Upper lobe of left lung (tissue), 6 donors: ENCODE data around the gene SNAI3. TPM values are rescaled to one million over a fixed set of nuclear protein-coding genes. Genes with fewer than 3 reads are reported as not detected.

Source experiments
- ATAC-seq, 2 donors: fragments of 200-7000 bp; cut with Tn5 transposase; one replicate each; pipeline ENCODE4 v1.9.1; 2022; ENCODE audit warnings: mild to moderate bottlenecking in 2 of 2, moderate library complexity in 2 of 2; ENCODE audit not compliant: low FRiP score in 2 of 2
- DNase-seq, 2 donors: peaks; one replicate each; pipeline ENCODE4 v3.0.0-alpha.2; 2019 to 2020
- H3K27ac ChIP-seq, 4 donors: fragments of 200-600 bp; sonication (generic); one replicate each; pipeline ENCODE4 v1.5.1; 2016 to 2019
- H3K27me3 ChIP-seq, 4 donors: fragments of 200-600 bp; sonication (generic); one replicate each; pipeline ENCODE4 v1.5.1; 2017 to 2019
- H3K36me3 ChIP-seq, 4 donors: fragments of 200-600 bp; sonication (generic); one replicate each; pipeline ENCODE4 v1.5.1; 2016 to 2019
- H3K4me1 ChIP-seq, 4 donors: fragments of 200-600 bp; sonication (generic); one replicate each; pipeline ENCODE4 v1.5.1; 2018 to 2019
- H3K4me3 ChIP-seq, 4 donors: fragments of 200-600 bp; sonication (generic); one replicate each; pipeline ENCODE4 v1.5.1; 2017 to 2019; ENCODE audit warnings: mild to moderate bottlenecking in 2 of 4, moderate library complexity in 1 of 4
- H3K9me3 ChIP-seq, 4 donors: fragments of 200-600 bp; sonication (generic); one replicate each; pipeline ENCODE4 v1.5.1; 2018 to 2019
- EP300 ChIP-seq, 4 donors: sonication (generic); formaldehyde crosslinking; IDR thresholded peaks; one replicate each; pipeline ENCODE4 v1.5.1; 2017; ENCODE audit warnings: antibody characterized with exemption in 4 of 4, control low read depth in 2 of 4
- POLR2A ChIP-seq, 4 donors: fragments of 450-650 bp; IDR thresholded peaks; one replicate each; pipeline ENCODE4 v1.5.1; 2016 to 2017; ENCODE audit warnings: antibody characterized with exemption in 4 of 4, mild to moderate bottlenecking in 2 of 4
- POLR2AphosphoS5 ChIP-seq, 2 donors: sonication (generic); formaldehyde crosslinking; IDR thresholded peaks; one replicate each; pipeline ENCODE4 v1.5.1; 2017; ENCODE audit warnings: antibody characterized with exemption in 2 of 2
- WGBS, 2 donors: methylation state at CpG; one replicate each; pipeline ENCODE4 v1.1.5; 2017 to 2018; 5-methylcytosine and 5-hydroxymethylcytosine counted together
- total RNA-seq, 6 donors: library from RNA; depleted of rRNA in 4 of 6; stranded (reverse); fragments of >200 nt in 4 of 6; gene quantifications; one replicate each; pipeline versions ENCODE4 v1.1.0 to v1.2.1, GENCODE V29; 2016 to 2021
- TF ChIP-seq, protein P1 (sequence below), 6 experiments: fragments of 450-650 bp in 4 of 6; fragments of 200-600 bp in 2 of 6; sonication (generic) in 2 of 6; IDR thresholded peaks; one replicate each; pipeline ENCODE4 v1.5.1; 2016 to 2019; ENCODE audit warnings: antibody characterized with exemption in 6 of 6
- donor health status: DM: no; HTN: no; CAD: no; lungs with moderate emphysema.
- donor health status: DM: no; HTN: yes; CAD: no; lungs with severe emphysema.

SNAI3 gene
- total RNA-seq, 6 donors from 2014 or later: 0.78 to 8.1 (median 7.0) TPM; not detected in 1

DNA sequence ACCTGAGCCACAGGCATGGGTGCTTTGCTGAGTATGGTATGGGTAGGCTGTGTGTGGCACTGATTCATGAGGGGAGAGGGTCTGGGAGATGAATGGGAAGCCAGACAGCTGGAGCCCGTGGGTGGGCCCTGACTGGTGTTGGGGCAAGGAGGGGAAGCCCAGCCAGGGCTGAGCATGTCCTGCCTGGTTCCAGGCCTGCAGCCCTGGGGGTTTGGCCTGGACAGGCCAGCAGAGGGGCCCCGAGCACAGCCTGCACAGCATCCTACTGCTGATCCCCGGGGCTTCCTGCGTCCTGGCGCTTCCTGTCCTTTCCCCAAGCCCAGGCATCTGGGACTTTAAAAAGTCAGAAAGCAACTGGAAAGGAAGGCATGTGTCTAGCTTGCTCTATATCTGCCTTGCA lies 18.8 kb downstream of the SNAI3 start:
- no peak for ATAC-seq
- Histone ChIP-seq H3K27ac (no peak overlapping the region), H3K9me3 (no peaks in the 10 kb centered on the region), H3K4me1 (peaks cover 6 to 9% (median 8%) of the 10 kb centered on the region in 4 donors), H3K4me3 (no peak overlapping the region), H3K27me3 (no peaks in the 10 kb centered on the region), H3K36me3 (no peaks in the 10 kb centered on the region)
- 77% methylated on average over 4 to 5 of the region's 5 CpGs for WGBS, 2 donors
- DNase-seq: peak in 1 of 2 donors; percentile 39
- no peak for TF ChIP-seq POLR2AphosphoS5 (IDR thresholded peaks at IDR 0.05)
- TF ChIP-seq POLR2A (IDR thresholded peaks at IDR 0.05): no peak
- TF ChIP-seq, protein P1, sequence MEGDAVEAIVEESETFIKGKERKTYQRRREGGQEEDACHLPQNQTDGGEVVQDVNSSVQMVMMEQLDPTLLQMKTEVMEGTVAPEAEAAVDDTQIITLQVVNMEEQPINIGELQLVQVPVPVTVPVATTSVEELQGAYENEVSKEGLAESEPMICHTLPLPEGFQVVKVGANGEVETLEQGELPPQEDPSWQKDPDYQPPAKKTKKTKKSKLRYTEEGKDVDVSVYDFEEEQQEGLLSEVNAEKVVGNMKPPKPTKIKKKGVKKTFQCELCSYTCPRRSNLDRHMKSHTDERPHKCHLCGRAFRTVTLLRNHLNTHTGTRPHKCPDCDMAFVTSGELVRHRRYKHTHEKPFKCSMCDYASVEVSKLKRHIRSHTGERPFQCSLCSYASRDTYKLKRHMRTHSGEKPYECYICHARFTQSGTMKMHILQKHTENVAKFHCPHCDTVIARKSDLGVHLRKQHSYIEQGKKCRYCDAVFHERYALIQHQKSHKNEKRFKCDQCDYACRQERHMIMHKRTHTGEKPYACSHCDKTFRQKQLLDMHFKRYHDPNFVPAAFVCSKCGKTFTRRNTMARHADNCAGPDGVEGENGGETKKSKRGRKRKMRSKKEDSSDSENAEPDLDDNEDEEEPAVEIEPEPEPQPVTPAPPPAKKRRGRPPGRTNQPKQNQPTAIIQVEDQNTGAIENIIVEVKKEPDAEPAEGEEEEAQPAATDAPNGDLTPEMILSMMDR (IDR thresholded peaks at IDR 0.05): no peak
- no peak for TF ChIP-seq EP300 (IDR thresholded peaks at IDR 0.05)

GRCh38 chr16:88665570-88665969 lies 20.7 kb downstream of the SNAI3 start:
- TF ChIP-seq EP300 (IDR thresholded peaks at IDR 0.05) (no peak), POLR2AphosphoS5 (IDR thresholded peaks at IDR 0.05) (no peak), POLR2A (IDR thresholded peaks at IDR 0.05) (no peak)
- TF ChIP-seq, protein P1 (IDR thresholded peaks at IDR 0.05): no peak
- no peak overlapping the region for H3K27ac ChIP-seq
- 85 to 93% methylated on average over 3 of the region's 3 CpGs for WGBS, 2 donors

DNA sequence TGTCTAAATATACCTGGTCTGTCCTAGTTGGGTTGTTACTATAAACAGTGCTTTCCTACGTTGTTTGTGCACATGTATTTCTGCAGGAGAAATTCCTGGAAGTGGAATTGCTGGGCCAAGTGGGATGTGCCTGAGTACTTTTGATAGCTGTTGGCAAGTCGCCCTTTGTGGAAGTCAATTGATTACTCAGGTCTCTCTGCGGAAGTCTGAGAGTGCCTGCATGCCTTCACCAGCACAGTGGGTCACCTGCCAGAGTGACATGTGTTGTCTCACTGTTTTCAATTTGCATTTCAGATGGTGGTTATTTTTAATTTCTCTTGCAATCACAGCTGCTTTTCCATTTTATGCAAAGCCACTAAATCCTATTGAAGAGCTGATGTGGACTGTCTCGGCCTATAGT lies 21.2 kb downstream of the SNAI3 start:
- TF ChIP-seq POLR2AphosphoS5 (IDR thresholded peaks at IDR 0.05) (no peak), EP300 (IDR thresholded peaks at IDR 0.05) (no peak), POLR2A (IDR thresholded peaks at IDR 0.05) (no peak)
- TF ChIP-seq, protein P1 (IDR thresholded peaks at IDR 0.05): no peak
- no peak overlapping the region for H3K27ac ChIP-seq
- ATAC-seq (no peak), DNase-seq (no peak)
- H3K9me3 ChIP-seq: no peaks in the 10 kb centered on the region
- 67 to 70% methylated on average over 4 of the region's 4 CpGs for WGBS, 2 donors
- peaks cover 12 to 19% (median 15%) of the 10 kb centered on the region in 4 donors for H3K4me1 ChIP-seq
- no peaks in the 10 kb centered on the region for H3K36me3 ChIP-seq
- no peak overlapping the region for H3K4me3 ChIP-seq
- no peaks in the 10 kb centered on the region for H3K27me3 ChIP-seq

More at GRCh38 chr16:88665570-88665969, 20.7 kb downstream of the SNAI3 start:
- Histone ChIP-seq H3K36me3 (no peaks in the 10 kb centered on the region), H3K27me3 (no peaks in the 10 kb centered on the region), H3K9me3 (no peaks in the 10 kb centered on the region), H3K4me3 (no peak overlapping the region), H3K4me1 (peaks cover 12 to 19% (median 15%) of the 10 kb centered on the region in 4 donors)
- DNase-seq: no peak
- no peak for ATAC-seq

- Histone ChIP-seq H3K4me1 (peaks cover 12 to 19% (median 15%) of the 10 kb centered on the region in 4 donors), H3K9me3 (no peaks in the 10 kb centered on the region), H3K36me3 (peaks cover 0 to 6% (median 5%) of the 10 kb centered on the region in 4 donors), H3K27ac (peak within 1 kb of the TSS; percentile 86 to 96 (median 92)), H3K27me3 (no peaks in the 10 kb centered on the region), H3K4me3 (peak within 1 kb of the TSS; percentile 67 to 99 (median 92))
- TF ChIP-seq POLR2AphosphoS5 (IDR thresholded peaks at IDR 0.05) (peak; percentile 54 to 95), EP300 (IDR thresholded peaks at IDR 0.05) (peak in 1 of 4 donors; percentile 91), POLR2A (IDR thresholded peaks at IDR 0.05) (peak in 3 of 4 donors; percentile 79 to 94 (median 94))
- TF ChIP-seq, protein P1 (IDR thresholded peaks at IDR 0.05): peak in 3 of 6 experiments; percentile 26 to 37 (median 30)
- ATAC-seq (peak; percentile 98 to 99), DNase-seq (peak; percentile 97 to 98)
- 0% methylated on average over 38 of the region's 88 CpGs; no CpG with 5 or more reads in 1 of the 2 donors for WGBS, 2 donors
Observed at GRCh38 chr16:88662843-88663606, 23.3 kb downstream of the SNAI3 start, which contains the start of gene MVD. TSS of gene MVD (minus strand) at chr16:88663091. CDS start at chr16:88663080, 11 bp downstream.
